Endothelial cell of hepatic sinusoid (primary cell): Measurements from ENCODE around the gene ZNF445.
"Not testable (repeated sequence)": the region's sequence is repeated elsewhere in the genome, so short reads cannot be mapped to it uniquely, and the experiment has no call there.

Experiments used
- in situ Hi-C: cut with HindIII; loops from 2 replicates; pipeline ENCODE4 v1.10.0; 2017; ENCODE audit warnings: low sequenced_read_pairs

ZNF445 gene

DNA sequence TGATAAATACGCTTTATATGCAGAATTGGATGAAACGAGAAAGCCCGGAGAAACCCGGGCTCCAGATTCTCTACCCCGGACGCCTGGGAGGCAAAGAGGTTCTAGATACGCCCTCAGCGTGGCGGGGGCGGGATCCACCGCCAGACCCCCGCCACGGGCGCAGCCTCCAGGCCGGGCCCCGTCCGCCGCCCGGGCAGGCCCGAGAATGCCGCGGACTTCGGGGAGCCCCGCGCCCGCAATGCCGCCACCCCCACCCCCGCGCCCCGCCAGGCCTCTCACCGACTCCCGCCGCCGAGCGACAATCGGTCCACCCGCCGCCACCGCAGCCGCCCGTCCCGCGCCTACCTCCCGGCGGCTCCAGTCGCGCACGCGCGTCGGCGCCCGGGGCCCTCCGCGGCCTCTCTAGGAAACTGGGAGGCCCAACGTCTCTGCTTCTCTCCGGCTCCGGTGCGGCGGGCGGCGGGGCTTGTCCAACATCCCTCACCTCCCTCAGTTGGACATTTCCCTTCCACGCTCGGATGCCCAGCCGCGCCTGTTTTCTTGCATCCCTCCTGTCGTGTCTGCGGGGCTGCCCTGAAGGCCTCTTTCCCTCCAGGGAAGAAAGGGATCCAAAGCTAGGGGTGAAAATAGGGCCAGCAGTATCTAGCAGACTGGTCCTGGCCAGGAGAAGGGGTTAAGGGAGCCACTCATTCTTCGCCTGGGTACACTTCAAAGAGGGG, at the start of gene ZNF445:
Gene ZNF445, minus strand, starts transcription at position 359 of the 719 bp plus-strand sequence. CDS start 22,121 bp downstream, outside the sequence.
- in situ Hi-C loops = no loop called here

DNA sequence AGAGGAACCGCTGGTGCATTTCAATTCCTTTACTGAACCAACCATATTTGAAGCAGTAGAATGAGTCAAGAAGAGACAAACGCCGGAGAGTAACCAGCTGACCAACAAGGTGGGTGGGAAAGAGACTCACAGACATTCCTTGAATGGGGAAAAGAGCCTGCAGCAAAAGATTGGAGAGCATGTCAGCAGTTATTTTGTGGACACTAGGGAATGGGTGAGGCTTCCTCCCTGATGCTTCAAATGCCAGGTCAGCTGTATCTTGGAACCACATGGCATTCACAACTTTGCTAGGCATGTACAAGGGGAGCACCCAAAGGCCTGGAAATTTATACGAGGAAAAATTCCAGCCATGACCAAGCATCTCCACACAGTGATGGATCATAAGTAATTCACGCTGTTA, 47.6 kb upstream of the ZNF445 start:
- in situ Hi-C loops = loop anchor here (25.0 kb wide), 2 partner anchors 287 to 387 kb away; no protein-coding TSS in a partner anchor

DNA sequence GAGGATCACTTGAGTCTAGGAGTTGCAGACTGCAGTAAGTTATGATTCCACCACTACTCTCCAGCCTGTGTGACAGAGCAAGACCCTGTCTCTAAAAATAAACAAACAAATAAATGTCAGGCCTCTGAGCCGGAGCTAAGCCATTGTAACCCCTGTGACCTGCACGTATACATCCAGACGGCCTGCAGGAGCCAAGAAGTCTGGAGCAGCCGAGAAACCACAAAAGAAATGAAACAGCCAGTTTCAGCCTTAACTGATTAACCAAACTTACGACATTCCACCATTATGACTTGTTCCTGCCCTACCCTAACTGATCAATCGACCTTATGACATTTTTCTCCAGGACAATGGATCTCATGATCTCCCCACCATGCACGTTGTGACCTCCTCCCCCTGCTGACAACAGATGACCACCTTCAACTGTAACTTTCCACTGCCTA, 45.0 kb upstream of the ZNF445 start:
- in situ Hi-C loops = no loop called here

DNA sequence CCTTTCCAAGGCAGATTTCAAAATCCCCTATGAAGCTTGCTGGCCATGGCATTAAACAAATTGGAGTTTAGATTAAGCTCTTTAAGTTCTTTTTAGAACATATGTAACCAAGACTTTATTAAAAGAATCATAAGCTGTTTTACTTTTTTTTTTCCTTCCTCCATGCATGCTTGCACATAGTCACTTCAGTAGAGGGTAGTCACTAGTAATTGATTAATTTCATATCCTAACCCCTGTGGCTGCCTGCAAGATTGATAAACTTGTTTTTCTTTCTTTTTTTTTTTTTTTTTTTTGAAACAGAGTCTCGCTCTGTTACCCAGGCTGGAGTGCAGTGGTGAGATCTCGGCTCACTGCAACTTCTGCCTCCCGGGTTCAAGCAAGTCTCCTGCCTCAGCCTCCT, 44.3 kb upstream of the ZNF445 start:
- in situ Hi-C loops = no loop called here

DNA sequence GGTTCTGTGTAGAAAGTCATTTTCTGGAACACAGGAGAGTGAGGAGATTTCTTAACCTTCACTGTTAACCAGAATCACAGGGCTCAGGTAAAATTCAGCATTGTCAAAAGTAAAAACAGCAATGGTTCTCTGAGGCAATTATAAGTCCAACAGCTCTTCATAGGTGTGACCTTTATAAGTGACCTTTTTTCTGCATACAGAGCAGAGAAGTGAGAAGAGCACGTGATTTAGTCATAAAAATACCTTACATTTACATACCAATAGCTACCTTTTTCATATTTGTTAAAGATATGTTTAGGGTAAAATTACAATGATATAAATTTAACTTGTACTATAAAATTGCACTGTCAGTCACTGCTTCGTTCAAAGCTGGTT, 41.3 kb upstream of the ZNF445 start:
- in situ Hi-C loops = no loop called here

DNA sequence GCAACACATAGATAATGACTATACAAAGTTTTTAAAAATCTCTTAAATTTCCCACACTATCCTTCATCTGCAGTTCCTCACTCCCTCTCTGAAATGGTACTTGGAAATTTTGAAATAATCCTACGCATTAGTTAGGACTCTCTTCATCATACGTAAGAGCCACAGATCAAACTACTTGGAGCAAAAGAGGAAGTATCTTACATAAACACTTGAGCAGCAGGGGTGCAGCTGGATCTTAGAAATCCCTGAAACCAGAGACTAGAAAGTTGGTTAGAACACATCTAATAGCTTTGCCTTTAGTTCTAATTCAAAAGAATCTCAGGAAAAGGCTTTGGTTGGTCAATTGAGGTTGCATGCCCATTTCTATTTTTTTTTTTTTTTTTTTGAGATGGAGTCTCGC, 38.8 kb upstream of the ZNF445 start:
- in situ Hi-C loops = no loop called here

DNA sequence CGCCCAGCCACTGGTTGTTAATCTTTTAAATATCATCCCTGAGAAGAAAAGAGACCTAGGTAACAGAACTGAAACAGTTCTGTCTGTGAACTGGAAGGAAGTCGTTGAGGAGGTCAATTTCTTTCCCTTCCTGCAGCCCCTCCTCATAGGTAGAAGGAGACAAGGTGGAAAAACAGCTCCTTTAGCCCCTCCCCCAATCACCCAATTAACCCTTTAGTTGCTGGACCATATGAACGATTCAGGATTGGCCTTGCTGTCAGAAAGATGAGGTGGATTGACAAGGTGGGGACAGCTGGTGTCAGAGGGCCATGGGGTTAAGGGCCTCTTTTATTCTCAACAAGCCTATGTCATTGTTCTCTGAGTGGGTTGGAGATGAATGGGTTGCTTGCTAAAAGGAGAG, 36.0 kb upstream of the ZNF445 start:
- in situ Hi-C loops = no loop called here

DNA sequence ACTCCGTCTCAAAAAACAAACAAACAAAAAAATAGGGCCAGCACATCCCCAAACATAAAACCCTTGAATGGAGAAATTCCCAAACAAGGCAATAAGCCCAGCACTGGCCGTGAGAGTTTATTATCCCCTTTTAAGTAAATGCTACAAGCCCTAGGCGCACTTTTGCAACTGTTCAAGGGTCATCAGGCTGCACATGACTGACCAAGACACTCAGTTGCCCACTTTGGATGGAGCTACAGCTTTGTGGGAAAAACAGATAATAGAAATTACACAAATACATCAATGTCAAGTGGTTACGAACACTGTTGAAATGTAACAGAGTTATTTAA, 33.7 kb upstream of the ZNF445 start:
- in situ Hi-C loops = no loop called here

DNA sequence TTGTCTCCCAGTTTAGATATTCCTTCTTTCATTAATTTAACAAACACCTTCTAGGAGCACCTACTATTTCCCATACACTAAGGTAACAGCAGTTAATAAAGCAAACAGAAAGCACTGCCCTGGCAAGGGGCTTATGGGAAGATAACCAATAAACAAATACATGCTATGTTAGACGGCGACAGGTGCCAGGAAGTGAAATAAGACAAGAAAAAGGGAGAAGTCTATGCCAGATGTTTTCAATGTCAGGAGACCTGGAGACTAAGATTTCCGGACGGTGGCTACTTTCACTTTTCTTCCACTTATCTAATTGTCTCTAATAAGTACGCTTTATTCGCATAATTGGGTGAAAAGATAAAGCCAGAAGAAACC, 32.5 kb upstream of the ZNF445 start:
- in situ Hi-C loops = no loop called here

DNA sequence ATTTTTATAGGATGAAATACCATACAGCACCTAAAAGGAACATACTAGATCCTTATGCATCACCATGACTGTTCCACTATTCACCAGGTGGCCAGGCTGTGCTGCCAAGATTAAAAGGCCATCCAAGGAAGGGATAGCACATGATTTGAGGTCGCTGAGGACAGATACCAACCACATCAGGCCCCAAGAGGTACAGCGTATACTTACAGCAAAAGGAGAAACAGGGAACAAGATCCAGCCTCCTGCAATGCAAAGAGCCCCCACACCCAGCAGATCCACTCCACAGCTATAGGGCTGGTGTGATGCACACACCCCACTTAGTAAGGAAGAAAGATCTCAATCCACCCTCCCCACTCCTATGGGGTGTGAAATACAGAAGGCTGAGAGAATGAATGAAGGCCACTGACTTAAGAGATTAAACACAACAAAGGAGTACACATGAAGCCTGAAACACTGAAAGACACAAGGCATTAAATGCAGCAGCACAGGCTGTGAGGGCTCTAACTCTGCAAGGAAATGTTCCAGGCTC, 32.0 kb upstream of the ZNF445 start:
- in situ Hi-C loops = no loop called here

DNA sequence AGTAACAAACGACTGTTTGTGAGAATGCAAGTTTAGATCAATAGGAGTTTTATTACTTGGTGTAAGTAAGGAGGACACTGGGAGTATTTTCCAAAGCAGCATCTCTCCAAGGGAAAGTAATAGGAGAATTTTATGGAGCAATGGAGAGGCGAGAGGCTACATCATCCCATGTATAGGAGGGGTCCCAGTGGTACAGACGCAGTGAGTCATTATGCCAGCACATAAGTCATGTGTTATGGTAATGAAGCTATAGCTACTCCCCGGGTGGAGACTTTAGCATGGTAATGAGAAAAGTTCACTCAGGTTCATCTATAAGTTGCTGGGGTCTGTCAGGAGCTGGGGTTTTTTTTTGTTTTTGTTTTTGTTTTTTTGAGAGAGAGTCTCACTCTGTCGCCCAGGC, 29.5 kb upstream of the ZNF445 start:
- in situ Hi-C loops = no loop called here

DNA sequence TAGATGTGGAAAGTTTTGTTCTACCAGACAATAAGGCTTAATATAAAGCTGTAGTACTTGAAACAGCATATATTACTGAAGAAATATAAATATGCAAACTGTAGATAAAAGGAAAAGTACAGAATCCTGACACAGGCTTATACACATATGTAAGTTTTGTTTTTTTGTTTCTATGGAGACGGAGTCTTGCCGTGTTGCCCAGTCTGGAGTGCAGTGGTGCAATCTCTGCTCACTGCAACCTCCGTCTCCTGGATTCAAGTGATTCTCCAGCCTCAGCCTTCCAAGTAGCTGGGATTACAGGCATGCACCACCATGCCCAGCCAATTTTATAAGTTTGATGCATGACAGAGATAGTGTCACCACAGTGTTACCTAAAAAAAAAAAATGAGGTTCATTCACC, 29.1 kb upstream of the ZNF445 start:
- in situ Hi-C loops = no loop called here

DNA sequence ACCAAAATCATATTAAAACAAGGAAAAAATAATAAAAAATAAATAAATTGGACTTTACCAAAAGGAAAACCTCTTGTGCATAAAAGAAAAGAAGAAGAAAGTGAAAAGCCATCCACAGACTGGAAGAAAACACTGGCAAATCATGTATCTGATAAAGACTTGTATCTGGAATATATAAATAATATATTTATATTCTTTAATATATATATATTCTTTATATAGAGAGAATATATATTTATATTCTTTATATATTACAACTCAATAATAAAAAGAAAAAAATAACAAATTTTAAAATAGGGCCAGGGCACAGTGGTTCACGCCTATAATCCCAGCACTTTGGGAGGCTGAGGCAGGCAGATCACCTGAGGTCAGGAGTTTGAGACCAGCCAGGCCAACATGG, 27.1 kb upstream of the ZNF445 start:
- in situ Hi-C loops = no loop called here

DNA sequence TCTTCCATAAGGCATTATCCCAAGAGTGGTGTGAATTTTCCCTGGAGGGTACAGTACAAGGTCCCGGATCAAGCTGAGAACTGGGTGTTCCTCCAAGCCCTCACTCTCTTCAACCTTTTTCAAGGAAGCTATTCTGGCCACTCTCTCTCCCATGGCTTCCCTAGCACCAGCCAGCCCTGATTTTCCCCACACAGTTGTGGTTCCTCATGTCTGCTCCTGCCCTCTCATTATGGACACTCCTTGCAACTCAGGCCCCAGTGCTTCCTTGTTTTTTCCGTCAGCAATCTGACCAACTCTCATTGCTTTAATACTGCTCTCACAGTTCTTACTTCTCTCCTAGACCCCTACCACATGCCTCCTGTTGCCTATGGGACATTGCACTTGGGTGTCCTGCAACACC, 25.7 kb upstream of the ZNF445 start:
- in situ Hi-C loops = not testable (repeated sequence)

DNA sequence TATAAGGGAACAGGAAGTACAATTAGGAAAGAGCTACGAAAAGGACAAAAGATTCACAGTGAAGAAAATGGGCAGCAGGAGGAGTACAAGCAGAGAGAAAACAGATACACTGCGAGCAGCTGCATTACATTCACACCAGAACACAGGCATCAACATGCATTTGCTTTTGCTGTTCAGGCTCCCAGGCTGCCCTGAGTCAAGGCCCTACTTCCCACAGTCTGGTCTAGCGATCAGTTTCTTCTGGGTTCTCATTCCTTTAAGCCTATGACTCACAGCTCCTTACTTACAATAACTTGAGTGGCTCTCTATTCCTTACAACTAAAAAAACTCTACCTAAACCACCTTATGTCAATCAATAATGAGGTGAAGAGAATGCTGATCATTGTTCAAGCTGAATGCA, 24.5 kb upstream of the ZNF445 start:
- in situ Hi-C loops = no loop called here

DNA sequence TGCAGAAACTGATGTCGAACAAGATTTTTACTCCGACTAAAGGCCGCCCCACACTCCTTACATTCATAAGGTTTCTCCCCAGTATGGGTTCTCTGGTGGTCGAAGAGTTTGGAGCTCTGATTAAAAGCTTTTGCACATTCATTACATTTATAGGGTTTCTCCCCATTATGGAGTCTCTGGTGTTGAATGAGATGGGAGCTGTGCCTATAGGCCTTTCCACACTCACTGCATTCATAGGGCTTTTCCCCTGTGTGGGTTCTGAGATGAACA, 22.4 kb upstream of the ZNF445 start:
- in situ Hi-C loops = not testable (repeated sequence)

DNA sequence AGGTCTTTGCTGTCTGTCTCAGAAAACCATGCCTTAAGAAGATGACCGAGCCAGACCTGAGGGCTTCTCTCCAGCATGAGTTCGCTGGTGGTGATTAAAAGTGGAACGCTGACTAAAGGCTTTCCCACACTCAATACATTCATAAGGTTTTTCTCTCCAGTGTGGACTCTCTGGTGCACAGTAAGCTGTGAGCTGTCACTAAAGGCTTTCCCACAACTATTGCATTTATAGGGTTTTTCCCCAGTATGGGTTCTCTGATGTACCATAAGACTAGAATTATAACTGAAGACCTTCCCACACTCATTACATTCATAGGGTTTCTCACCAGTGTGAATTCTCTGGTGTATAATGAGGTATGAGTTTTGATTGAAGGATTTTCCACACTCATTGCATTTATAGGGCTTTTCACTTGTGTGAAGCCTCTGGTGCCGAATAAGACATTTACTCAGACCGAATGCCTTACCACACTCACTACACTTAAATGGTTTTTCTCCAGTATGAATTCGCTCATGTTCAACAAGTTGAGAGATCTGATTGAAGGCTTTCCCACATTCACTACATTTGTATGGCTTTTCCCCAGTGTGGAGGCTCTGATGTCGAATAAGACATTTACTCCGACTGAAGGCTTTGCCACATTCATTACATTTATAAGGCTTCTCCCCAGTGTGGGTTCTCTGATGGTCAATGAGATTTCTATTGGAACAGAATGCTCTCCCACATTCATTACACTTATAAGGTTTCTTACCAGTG, 21.9 kb upstream of the ZNF445 start:
- in situ Hi-C loops = no loop called here

DNA sequence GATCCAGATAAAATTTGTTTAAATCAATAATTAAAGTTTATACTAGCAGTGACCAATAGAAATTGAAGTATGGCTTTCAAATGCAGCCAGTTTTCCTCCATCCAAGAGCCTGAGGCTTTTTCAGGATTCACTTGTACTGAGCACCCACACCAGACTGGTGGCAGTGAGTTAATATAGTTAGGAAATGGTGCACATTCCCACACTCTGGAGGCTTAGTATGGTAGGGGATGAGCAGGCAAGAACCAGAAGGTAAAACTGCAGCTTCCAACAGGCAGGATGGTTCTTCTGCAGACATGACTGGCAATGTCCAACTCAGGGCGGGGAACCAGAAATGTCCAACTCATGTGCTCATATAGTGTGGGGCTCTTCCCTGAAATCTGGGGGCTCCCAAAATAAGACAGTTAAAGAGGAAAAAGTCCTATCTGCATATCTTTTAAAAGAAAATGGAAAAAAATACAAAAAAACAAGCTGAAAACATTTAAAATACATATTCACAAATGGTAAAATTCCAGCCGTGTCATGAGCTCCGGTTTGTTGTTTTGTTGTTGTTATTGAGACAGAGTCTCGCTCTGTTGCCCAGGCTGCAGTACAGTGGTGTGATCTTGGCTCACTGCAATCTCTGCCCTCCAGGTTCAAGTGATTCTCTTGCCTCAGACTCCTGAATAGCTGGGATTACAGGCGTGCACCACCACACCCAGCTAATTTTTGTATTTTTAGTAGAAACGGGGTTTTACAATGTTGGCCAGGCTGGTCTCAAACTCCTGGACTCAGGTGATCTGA, 18.4 kb upstream of the ZNF445 start:
- in situ Hi-C loops = no loop called here

DNA sequence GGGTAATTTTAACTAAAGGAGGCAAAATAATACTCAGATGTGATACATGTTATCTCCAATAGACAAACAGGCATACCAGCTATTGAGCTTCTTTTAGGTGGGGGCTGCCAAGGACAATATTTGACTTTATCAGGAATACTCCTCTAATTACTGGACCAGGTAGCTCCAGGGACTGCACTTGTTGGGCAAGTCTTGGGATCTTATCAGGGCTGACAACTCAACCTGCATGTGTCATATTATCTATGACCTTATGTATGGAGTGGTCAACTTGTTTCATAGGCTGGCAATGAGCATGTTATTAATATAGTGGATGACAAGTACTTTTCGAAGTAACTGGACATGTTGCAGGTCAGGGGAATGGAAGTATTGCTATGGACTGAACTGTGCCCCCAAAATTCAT, 15.0 kb upstream of the ZNF445 start:
- in situ Hi-C loops = no loop called here

DNA sequence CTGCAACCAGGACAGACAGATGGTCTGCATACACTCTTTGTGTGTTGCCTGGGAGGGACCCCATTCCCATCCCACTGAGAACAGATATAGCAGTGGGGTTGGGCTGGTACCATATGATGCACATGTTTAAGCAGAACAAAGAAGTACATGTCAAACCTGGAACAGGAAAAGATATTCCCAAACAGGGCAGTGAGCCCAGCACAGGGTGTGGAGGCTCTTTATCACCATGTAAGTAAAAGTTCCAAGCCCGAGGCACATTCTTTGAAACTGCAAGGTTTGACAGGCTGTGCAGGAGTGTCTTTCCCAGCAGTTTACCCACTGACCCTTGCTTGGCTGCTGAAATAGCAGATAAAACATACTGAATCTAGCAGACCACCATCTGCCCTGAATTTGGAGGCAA, 5.3 kb upstream of the ZNF445 start:
- in situ Hi-C loops = no loop called here

DNA sequence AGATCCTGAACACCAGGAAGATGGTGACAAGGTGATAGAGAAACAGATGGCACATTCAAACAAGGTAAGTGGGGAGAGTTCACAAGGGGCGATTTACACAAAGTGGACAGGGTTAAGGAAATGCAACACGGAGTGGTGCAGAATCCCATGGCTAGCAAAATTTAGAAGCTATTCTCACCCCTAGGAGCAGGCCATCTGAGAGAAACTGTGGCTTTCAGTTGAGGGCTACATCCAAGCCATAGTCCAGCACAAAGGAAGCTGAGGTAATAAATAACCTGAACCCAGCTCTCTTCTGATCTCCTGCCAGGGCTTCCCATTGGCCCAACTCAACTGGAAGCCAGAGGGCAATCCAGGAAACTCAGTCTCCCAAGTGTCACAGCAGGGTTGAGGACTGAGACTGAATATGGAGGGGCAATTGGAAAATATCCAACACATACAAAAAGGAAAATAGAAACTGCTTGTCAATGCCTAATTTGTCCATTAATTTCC, 1.2 kb upstream of the ZNF445 start:
- in situ Hi-C loops = no loop called here

DNA sequence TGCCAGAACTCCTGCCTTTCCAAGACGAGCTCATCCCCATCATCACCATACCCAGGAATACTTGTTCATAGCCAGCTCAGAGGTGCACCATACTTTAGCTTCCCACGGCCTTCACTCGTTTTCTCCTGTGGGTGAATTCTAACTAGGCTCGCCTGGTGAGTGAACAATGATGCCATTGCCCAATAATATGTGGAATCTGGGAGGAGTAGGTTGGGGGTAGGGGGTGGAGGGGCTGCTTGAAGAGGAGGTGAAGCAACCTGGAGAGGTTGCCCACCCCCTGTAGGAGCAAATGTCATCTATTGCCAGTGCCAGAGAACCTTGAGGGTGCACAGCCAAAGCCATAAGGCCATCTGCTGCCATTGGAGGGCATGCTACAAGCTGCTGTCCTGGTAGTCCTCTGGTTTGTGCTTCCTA, 592 bp upstream of the ZNF445 start:
- in situ Hi-C loops = no loop called here
